Lower leg skin (tissue), 4 donors: ENCODE results near the gene KLF1. TPM values are rescaled to one million over a fixed set of nuclear protein-coding genes. Genes with fewer than 3 reads are reported as not detected.
A peak's percentile ranks its signal among the peaks of the same experiment; 100 is the strongest.
"Not testable (repeated sequence)": the region's sequence is repeated elsewhere in the genome, so short reads cannot be mapped to it uniquely, and the experiment has no call there.

Source experiments
- DNase-seq, 2 donors: peaks; one replicate each; pipeline ENCODE4 v3.0.0-alpha.2; 2019; ENCODE audit warnings: low spot score in 2 of 2
- H3K4me3 ChIP-seq: fragments of 200-600 bp; sonication (generic); 2 replicates; pipeline ENCODE4 v1.5.1; 2017; ENCODE audit warnings: mild to moderate bottlenecking, low read depth; ENCODE audit not compliant: poor library complexity, severe bottlenecking
- CTCF ChIP-seq, 3 donors: fragments of 450-650 bp; IDR thresholded peaks; one replicate each; pipeline ENCODE4 v1.5.1; 2016; ENCODE audit warnings: antibody characterized with exemption in 3 of 3, mild to moderate bottlenecking in 3 of 3, moderate library complexity in 2 of 3
- POLR2A ChIP-seq, 2 donors: fragments of 450-650 bp; IDR thresholded peaks; one replicate each; pipeline ENCODE4 v1.6.1; 2016 to 2017; ENCODE audit warnings: antibody characterized with exemption in 2 of 2, mild to moderate bottlenecking in 1 of 2, moderate library complexity in 1 of 2
- WGBS, 2 donors: methylation state at CpG; one replicate each; pipeline ENCODE4 v1.1.5; 2018; 5-methylcytosine and 5-hydroxymethylcytosine counted together
- intact Hi-C: fragments of 100-400 bp; cut with DNase I; formaldehyde crosslinking; loops from one replicate; pipeline ENCODE4 v1.15.0; 2023; ENCODE audit warnings: low total_unique reads
- total RNA-seq, 4 donors: library from RNA; depleted of rRNA; stranded (reverse); fragments of >200 nt; gene quantifications; one replicate each; pipeline ENCODE4 v1.1.0, GENCODE V29; 2016

Gene KLF1
- total RNA-seq, 4 donors from 2014 or later: 0.13 TPM; not detected in 3

GRCh38 chr19:12899891-12900518 is 13.0 kb upstream of the KLF1 start:
- intact Hi-C loops: no loop called here
- TF ChIP-seq CTCF (IDR thresholded peaks at IDR 0.05) (no peak), POLR2A (IDR thresholded peaks at IDR 0.05) (no peak)
- no peak for DNase-seq
- WGBS, 2 donors: 84 to 90% methylated on average over 10 of the region's 10 CpGs
- H3K4me3 ChIP-seq: no peak overlapping the region

GRCh38 chr19:12896460-12896859 is 9.5 kb upstream of the KLF1 start:
- intact Hi-C loops: no loop called here
- DNase-seq: no peak
- no peak for TF ChIP-seq CTCF (IDR thresholded peaks at IDR 0.05)
- TF ChIP-seq POLR2A (IDR thresholded peaks at IDR 0.05): no peak
- 95 to 98% methylated on average over 10 to 14 of the region's 17 CpGs for WGBS, 2 donors
- H3K4me3 ChIP-seq: no peak overlapping the region

- no peak for DNase-seq
- intact Hi-C loops: no loop called here
- TF ChIP-seq CTCF (IDR thresholded peaks at IDR 0.05): no peak
- no peak for TF ChIP-seq POLR2A (IDR thresholded peaks at IDR 0.05)
- 90 to 99% methylated on average over 5 of the region's 5 CpGs for WGBS, 2 donors
- H3K4me3 ChIP-seq: no peak overlapping the region
Observed at GRCh38 chr19:12893582-12893981, 6.6 kb upstream of the KLF1 start.

GRCh38 chr19:12891553-12892021 is 4.6 kb upstream of the KLF1 start:
- TF ChIP-seq CTCF (IDR thresholded peaks at IDR 0.05): no peak
- no peak for TF ChIP-seq POLR2A (IDR thresholded peaks at IDR 0.05)
- H3K4me3 ChIP-seq: peak overlapping the region; percentile 77
- no peak for DNase-seq
- 4 to 7% methylated on average over 17 to 25 of the region's 26 CpGs for WGBS, 2 donors
- intact Hi-C loops: no loop called here

GRCh38 chr19:12890787-12891552 is 4.0 kb upstream of the KLF1 start, which contains the start of gene GCDH:
Gene GCDH (plus strand): TSS chr19:12891160. CDS start chr19:12891305, 145 bp downstream.
- TF ChIP-seq POLR2A (IDR thresholded peaks at IDR 0.05): peak in 1 of 2 donors; percentile 19
- TF ChIP-seq CTCF (IDR thresholded peaks at IDR 0.05): no peak
- WGBS, 2 donors: 0 to 1% methylated on average over 44 to 47 of the region's 49 CpGs
- DNase-seq: peak; percentile 99
- H3K4me3 ChIP-seq: peak within 1 kb of the TSS; percentile 77
- intact Hi-C loops: no loop called here

- 26 to 31% methylated on average over 10 of the region's 10 CpGs for WGBS, 2 donors
- DNase-seq, intact Hi-C loops, H3K4me3 ChIP-seq: not testable (repeated sequence)
Observed at GRCh38 chr19:12890299-12890786, 3.3 kb upstream of the KLF1 start.
